Neural progenitor cell (in vitro differentiated cells): ENCODE measurements around the gene MBOAT7. TPM values are rescaled to one million over a fixed set of nuclear protein-coding genes. Genes with fewer than 3 reads are reported as not detected.
A peak's percentile ranks its signal among the peaks of the same experiment; 100 is the strongest.

ENCODE experiments used
- DNase-seq: peaks from one replicate; pipeline ENCODE4 v3.0.0-alpha.2; 2016; ENCODE audit warnings: low spot score
- H2AFZ ChIP-seq: fragments of 200-600 bp; sonication (generic); replicated peaks from 2 replicates; pipeline ENCODE4 v1.6.1; 2016; ENCODE audit warnings: antibody characterized with exemption
- H3F3A ChIP-seq: fragments of 200-600 bp; sonication (generic); 2 replicates; pipeline ENCODE4 v1.6.1; 2016; ENCODE audit warnings: antibody characterized with exemption, low read depth
- H3K27ac ChIP-seq: fragments of 200-600 bp; sonication (generic); 2 replicates; pipeline ENCODE4 v1.5.1; 2016; ENCODE audit warnings: mild to moderate bottlenecking
- H3K27me3 ChIP-seq: fragments of 200-600 bp; sonication (generic); 2 replicates; pipeline ENCODE4 v1.6.1; 2016; ENCODE audit warnings: mild to moderate bottlenecking, moderate library complexity
- H3K36me3 ChIP-seq: fragments of 200-600 bp; sonication (generic); 2 replicates; pipeline ENCODE4 v1.5.1; 2016
- H3K4me1 ChIP-seq: fragments of 200-600 bp; sonication (generic); 2 replicates; pipeline ENCODE4 v1.6.1; 2016; ENCODE audit warnings: mixed run types
- H3K4me2 ChIP-seq: fragments of 200-600 bp; sonication (generic); 2 replicates; pipeline ENCODE4 v1.6.1; 2016
- H3K4me3 ChIP-seq: fragments of 200-600 bp; sonication (generic); 2 replicates; pipeline ENCODE4 v1.5.1; 2016
- H3K79me2 ChIP-seq: fragments of 200-600 bp; sonication (generic); 2 replicates; pipeline ENCODE4 v1.6.1; 2016; ENCODE audit warnings: low read depth
- H3K9ac ChIP-seq: fragments of 200-600 bp; sonication (generic); 2 replicates; pipeline ENCODE4 v1.6.1; 2016
- H3K9me3 ChIP-seq: fragments of 200-600 bp; sonication (generic); 2 replicates; pipeline ENCODE4 v1.5.1; 2016; ENCODE audit warnings: low read depth
- H4K20me1 ChIP-seq: fragments of 200-600 bp; sonication (generic); 2 replicates; pipeline ENCODE4 v1.6.1; 2016; ENCODE audit warnings: low read depth
- H3K27ac Mint-ChIP-seq: 3 replicates; pipeline ENCODE4 v1.8.0; 2021; ENCODE audit warnings: mixed read lengths
- H3K27me3 Mint-ChIP-seq: 2 replicates; pipeline ENCODE4 v1.8.0; 2022; ENCODE audit warnings: low read depth, mild to moderate bottlenecking, inconsistent platforms, moderate library complexity, mixed read lengths; ENCODE audit not compliant: insufficient read depth
- H3K36me3 Mint-ChIP-seq: 3 replicates; pipeline ENCODE4 v1.8.0; 2021; ENCODE audit warnings: mixed read lengths
- H3K4me1 Mint-ChIP-seq: 3 replicates; pipeline ENCODE4 v1.8.0; 2021; ENCODE audit warnings: mixed read lengths
- H3K4me3 Mint-ChIP-seq: 3 replicates; pipeline ENCODE4 v1.8.0; 2021; ENCODE audit warnings: mild to moderate bottlenecking, moderate library complexity, mixed read lengths
- H3K9me3 Mint-ChIP-seq: 3 replicates; pipeline ENCODE4 v1.8.0; 2020; ENCODE audit warnings: mixed read lengths
- EZH2 ChIP-seq: fragments of 200-600 bp; sonication (generic); IDR thresholded peaks from 2 replicates; pipeline ENCODE4 v1.6.1; 2017; ENCODE audit warnings: antibody characterized with exemption, mild to moderate bottlenecking, moderate library complexity
- EZH2phosphoT487 ChIP-seq: fragments of 200-600 bp; sonication (generic); IDR thresholded peaks from 2 replicates; pipeline ENCODE4 v1.6.1; 2017; ENCODE audit warnings: antibody characterized with exemption
- total RNA-seq: library from RNA; depleted of rRNA; stranded (reverse); fragments of >200 nt; gene quantifications from 2 replicates; pipeline ENCODE4 v1.2.3, GENCODE V29; 2015; ENCODE audit warnings: low replicate concordance
- TF ChIP-seq, protein P1 (sequence below): fragments of 200-600 bp; sonication (generic); IDR thresholded peaks from 2 replicates; pipeline ENCODE4 v1.5.1; 2017; ENCODE audit warnings: antibody characterized with exemption, mild to moderate bottlenecking

The MBOAT7 gene
- total RNA-seq, 1 donor from 2014 or later: 20.0 TPM

DNA sequence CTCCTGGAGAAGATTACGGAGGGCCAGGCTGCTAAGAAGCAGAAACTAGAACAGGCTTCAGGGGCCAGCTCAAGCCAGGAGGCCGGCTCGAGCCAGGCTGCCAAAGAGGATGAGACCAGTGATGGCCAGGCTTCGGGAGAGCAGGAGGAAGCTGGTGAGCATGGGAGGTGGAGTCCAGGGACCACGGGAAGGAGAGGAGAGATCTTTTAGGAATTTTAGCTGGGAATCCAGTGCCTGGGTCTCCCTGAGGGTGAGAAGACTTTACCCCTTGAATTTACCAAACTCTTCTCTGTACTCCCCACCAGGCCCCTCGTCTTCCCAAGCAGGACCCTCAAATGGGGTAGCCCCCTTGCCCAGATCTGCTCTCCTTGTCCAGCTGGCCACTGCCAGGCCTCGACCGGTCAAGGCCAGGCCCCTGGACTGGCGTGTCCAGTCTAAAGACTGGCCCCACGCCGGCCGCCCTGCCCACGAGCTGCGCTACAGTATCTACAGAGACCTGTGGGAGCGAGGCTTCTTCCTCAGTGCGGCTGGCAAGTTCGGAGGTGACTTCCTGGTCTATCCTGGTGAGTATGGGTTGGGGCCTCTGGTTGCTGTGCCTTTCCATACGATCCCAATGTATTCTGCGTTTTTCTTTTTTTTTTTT lies 2.6 kb upstream of the MBOAT7 start:
- H4K20me1 ChIP-seq: peaks cover 21% of the 10 kb centered on the region
- peaks cover 22% of the 10 kb centered on the region for H3K4me1 Mint-ChIP-seq
- peak overlapping the region; percentile 92 for H3K4me3 Mint-ChIP-seq
- peaks cover 14% of the 10 kb centered on the region for H3K36me3 Mint-ChIP-seq
- H3K4me1 ChIP-seq: peaks cover 16% of the 10 kb centered on the region
- peaks cover 37% of the 10 kb centered on the region for H3K79me2 ChIP-seq
- peaks cover 21% of the 10 kb centered on the region for H3F3A ChIP-seq
- peak overlapping the region; percentile 76 for H3K9ac ChIP-seq
- H3K27ac Mint-ChIP-seq: no peak overlapping the region
- H3K9me3 Mint-ChIP-seq: no peaks in the 10 kb centered on the region
- H3K36me3 ChIP-seq: peaks cover 4% of the 10 kb centered on the region
- H3K27me3 Mint-ChIP-seq: peaks cover 21% of the 10 kb centered on the region
- peak overlapping the region; percentile 78 for H2AFZ ChIP-seq
- no peaks in the 10 kb centered on the region for H3K27me3 ChIP-seq
- H3K4me3 ChIP-seq: peak overlapping the region; percentile 88
- DNase-seq: no peak
- no peak for TF ChIP-seq EZH2phosphoT487
- TF ChIP-seq EZH2: no peak
- TF ChIP-seq, protein P1, sequence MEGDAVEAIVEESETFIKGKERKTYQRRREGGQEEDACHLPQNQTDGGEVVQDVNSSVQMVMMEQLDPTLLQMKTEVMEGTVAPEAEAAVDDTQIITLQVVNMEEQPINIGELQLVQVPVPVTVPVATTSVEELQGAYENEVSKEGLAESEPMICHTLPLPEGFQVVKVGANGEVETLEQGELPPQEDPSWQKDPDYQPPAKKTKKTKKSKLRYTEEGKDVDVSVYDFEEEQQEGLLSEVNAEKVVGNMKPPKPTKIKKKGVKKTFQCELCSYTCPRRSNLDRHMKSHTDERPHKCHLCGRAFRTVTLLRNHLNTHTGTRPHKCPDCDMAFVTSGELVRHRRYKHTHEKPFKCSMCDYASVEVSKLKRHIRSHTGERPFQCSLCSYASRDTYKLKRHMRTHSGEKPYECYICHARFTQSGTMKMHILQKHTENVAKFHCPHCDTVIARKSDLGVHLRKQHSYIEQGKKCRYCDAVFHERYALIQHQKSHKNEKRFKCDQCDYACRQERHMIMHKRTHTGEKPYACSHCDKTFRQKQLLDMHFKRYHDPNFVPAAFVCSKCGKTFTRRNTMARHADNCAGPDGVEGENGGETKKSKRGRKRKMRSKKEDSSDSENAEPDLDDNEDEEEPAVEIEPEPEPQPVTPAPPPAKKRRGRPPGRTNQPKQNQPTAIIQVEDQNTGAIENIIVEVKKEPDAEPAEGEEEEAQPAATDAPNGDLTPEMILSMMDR: no peak
- peak overlapping the region; percentile 93 for H3K27ac ChIP-seq
- no peaks in the 10 kb centered on the region for H3K9me3 ChIP-seq
- peak overlapping the region; percentile 92 for H3K4me2 ChIP-seq

DNA sequence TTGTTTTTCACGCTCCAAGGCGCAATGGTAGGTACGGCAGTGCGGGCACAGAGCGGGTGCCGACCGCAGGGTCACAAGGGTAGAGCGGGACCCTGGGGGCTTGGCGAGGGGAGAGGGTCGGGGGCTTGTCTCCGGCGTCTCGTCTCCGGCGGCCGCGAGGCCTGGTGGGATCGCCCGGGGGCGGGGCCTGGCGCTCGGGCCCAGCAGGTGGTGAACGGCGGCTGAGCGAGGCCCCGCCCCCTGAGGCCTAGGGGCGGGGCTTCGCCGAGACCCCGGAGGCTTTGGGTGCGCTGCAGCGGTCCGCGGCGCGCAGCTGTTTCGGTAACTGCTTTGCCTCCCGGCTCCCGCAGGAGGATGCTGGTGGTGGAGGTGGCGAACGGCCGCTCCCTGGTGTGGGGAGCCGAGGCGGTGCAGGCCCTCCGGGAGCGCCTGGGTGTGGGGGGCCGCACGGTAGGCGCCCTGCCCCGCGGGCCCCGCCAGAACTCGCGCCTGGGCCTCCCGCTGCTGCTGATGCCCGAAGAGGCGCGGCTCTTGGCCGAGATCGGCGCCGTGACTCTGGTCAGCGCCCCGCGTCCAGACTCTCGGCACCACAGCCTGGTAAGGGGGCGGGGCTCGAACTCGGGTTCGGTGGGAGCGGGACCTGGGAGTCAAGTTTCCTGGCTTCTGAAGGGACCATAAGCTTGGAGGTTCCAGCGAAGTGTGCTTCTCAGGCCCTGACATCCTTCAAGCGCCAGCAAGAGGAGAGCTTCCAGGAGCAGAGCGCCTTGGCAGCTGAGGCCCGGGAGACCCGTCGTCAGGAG lies 1.8 kb upstream of the MBOAT7 start, which contains the start of gene TSEN34:
TSEN34 (plus strand) TSS at position 298 of the 800 bp plus-strand sequence; CDS start at position 355, 57 bp downstream.
- peak within 1 kb of the TSS; percentile 88 for H3K4me3 ChIP-seq
- DNase-seq: peak; percentile 92
- H3K4me2 ChIP-seq: peak within 1 kb of the TSS; percentile 92
- H3K9me3 ChIP-seq: no peaks in the 10 kb centered on the region
- H3F3A ChIP-seq: peaks cover 21% of the 10 kb centered on the region
- peaks cover 16% of the 10 kb centered on the region for H3K4me1 ChIP-seq
- Mint-ChIP-seq H3K9me3 (no peaks in the 10 kb centered on the region), H3K4me3 (peak within 1 kb of the TSS; percentile 92), H3K27ac (peak within 1 kb of the TSS; percentile 99), H3K36me3 (peaks cover 20% of the 10 kb centered on the region), H3K4me1 (peaks cover 22% of the 10 kb centered on the region), H3K27me3 (peaks cover 21% of the 10 kb centered on the region)
- peaks cover 4% of the 10 kb centered on the region for H3K36me3 ChIP-seq
- no peak for TF ChIP-seq EZH2
- TF ChIP-seq EZH2phosphoT487: no peak
- TF ChIP-seq, protein P1: no peak
- H3K27me3 ChIP-seq: no peaks in the 10 kb centered on the region
- peak within 1 kb of the TSS; percentile 95 for H3K27ac ChIP-seq
- peaks cover 21% of the 10 kb centered on the region for H4K20me1 ChIP-seq
- H3K9ac ChIP-seq: peak within 1 kb of the TSS; percentile 76
- peak within 1 kb of the TSS; percentile 78 for H2AFZ ChIP-seq
- peaks cover 40% of the 10 kb centered on the region for H3K79me2 ChIP-seq

DNA sequence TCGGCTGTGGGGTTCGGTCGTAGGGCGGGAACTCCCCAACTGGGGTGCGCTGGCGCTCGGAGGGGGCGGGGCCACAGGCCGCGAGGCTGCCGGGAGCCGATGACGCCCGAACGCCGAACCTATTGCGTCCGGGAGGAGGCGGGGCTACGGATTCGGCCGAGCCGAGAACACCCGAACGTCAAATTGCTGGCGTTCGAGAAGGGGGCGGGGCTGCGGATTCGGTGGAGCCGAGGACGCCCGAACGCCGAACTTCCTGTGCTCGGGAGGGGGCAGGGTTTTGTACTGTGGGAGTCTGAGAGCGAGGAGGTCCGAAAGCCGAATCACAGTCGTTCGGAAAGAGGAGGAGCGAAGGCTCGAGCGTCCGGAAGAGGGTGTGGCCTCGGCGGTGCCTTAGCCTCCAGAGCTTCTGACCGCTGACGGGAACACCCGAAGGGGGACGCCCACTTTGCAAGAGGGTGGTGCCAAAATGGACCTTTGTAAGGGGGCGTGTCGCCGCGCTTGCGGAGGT lies 1.2 kb upstream of the MBOAT7 start:
- no peaks in the 10 kb centered on the region for H3K9me3 ChIP-seq
- TF ChIP-seq, protein P1: no peak
- no peak for TF ChIP-seq EZH2
- TF ChIP-seq EZH2phosphoT487: no peak
- peaks cover 16% of the 10 kb centered on the region for H3K4me1 ChIP-seq
- Mint-ChIP-seq H3K27ac (peak overlapping the region; percentile 99), H3K27me3 (peaks cover 21% of the 10 kb centered on the region), H3K36me3 (peaks cover 21% of the 10 kb centered on the region), H3K4me1 (peaks cover 22% of the 10 kb centered on the region), H3K9me3 (no peaks in the 10 kb centered on the region), H3K4me3 (peak overlapping the region; percentile 92)
- H3K79me2 ChIP-seq: peaks cover 40% of the 10 kb centered on the region
- peak overlapping the region; percentile 92 for H3K4me2 ChIP-seq
- no peaks in the 10 kb centered on the region for H3K27me3 ChIP-seq
- H3K36me3 ChIP-seq: peaks cover 4% of the 10 kb centered on the region
- H3K4me3 ChIP-seq: peak overlapping the region; percentile 88
- H2AFZ ChIP-seq: peak overlapping the region; percentile 78
- H4K20me1 ChIP-seq: peaks cover 21% of the 10 kb centered on the region
- peak overlapping the region; percentile 76 for H3K9ac ChIP-seq
- H3F3A ChIP-seq: peaks cover 21% of the 10 kb centered on the region
- peak; percentile 99 for DNase-seq
- H3K27ac ChIP-seq: peak overlapping the region; percentile 95
